Kidney glomerular epithelial cell (primary cell): Measurements from ENCODE around the gene LAMTOR5.
"Not testable (repeated sequence)": the region's sequence is repeated elsewhere in the genome, so short reads cannot be mapped to it uniquely, and the experiment has no call there.

ENCODE experiments used
- DNase-seq: peaks from one replicate; lab custom pipeline; 2025; lab: John Stamatoyannopoulos, UW

LAMTOR5 gene

DNA sequence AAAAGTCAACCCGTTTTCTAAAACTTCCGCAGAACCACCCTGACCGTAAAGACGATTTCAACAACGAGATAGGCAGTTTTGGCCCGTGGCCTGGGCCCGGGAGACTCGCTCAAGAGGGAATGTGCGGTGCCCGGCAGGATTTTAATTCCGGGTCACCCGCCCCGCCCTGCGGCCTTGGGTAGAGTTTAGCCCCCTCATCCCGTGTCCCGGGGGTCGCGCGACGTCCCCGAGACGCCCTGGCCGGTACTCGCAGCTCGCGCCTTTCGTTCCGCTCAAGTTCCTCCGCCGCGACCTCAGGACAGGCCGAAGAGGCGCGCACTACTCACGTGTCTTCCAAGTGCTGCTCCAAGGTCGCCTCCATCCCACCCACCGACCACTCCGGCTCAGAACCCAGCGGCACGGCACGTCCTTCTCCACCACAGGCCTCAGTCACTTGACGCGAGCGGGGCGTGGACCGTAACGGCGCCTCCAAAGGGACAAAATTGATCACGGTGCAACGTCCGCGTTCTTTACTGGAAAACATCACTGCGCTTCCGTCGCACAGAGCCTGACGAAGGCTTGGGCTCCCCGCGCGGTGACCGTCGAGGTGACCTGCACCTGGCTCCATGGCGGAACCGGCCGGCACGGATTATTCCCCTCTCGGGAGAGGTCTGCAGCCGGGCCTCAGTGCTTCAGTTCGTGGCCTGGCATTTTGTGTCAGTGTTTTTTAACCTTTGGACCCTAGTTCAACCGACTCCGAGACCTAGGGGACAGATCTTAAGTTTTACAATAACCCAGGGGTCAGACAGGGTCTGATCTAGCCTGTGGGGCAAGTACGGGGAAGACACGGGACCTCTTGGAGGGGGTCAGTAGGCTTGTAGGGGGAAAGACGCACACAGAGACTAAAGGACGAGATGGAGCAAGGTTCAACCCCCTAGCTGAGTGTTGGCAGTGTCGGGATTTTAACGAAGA, at the start of gene LAMTOR5:
Gene LAMTOR5 (minus strand): TSS at position 435 of the 951 bp plus-strand sequence. CDS start 74 bp downstream, at position 361.
- DNase-seq: peak; percentile 64

DNA sequence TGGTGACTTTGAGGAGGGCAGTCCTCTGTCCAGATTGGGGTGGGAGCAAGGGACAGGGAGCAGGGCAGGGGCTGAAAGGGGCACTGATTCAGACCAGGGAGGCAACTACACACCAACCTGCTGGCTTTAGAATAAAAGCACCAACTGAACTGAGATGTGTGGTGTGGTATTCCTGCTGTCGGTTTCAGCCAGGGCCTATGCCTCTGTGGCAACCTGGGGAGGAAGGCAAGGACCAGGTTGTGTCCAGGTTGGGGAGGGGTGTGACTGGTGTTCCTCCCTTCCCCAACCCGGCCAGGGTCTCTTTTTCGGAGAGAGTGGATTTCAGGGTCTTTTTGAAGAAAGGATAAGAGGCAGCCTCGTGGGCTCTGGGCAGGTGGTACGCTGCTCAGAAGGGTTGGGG, 49.7 kb upstream of the LAMTOR5 start:
- no peak for DNase-seq

GRCh38 chr1:110455151-110455550, 47.7 kb upstream of the LAMTOR5 start:
- DNase-seq: no peak

GRCh38 chr1:110454328-110454727, 46.8 kb upstream of the LAMTOR5 start:
- DNase-seq: no peak

DNA sequence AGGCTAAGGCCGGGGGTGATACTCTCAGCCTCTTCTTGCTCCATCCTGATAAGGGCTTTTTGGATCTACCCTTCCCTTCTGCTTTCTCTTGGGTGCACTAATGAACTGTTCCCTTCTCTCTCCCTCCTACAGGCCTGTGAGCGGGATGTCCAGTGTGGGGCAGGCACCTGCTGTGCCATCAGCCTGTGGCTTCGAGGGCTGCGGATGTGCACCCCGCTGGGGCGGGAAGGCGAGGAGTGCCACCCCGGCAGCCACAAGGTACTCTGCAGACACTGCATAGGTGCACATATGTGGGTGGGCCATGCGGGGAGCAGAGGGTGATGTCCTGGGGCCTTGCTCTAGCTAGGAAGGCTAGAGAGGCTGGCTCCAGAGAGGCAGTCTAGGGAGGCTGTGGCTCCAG, 46.3 kb upstream of the LAMTOR5 start:
- DNase-seq: no peak

DNA sequence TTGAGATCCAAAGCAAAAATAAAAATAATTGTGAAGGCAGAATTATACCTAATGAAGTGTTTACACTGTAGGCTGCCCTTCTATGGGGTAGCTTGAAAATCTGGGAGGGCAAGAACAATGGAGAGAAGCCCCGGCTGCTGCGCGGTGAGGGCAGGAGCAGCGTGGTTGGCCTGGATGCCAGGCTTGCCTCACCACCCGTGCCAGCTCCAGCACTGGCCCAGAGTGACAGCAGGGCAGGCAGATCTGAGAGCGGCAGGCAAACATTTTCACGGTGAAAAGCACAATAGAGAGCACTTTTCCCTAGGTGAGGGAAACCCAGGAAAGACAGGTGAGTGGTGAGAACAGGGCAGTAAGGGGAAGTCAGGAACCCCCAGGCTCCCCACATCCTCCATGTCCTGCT, 44.8 kb upstream of the LAMTOR5 start:
- DNase-seq: no peak

- DNase-seq: no peak
Observed at GRCh38 chr1:110450929-110451328, 43.4 kb upstream of the LAMTOR5 start, which contains the start of gene PROK1. Gene PROK1, plus strand, starts transcription at chr1:110451149. Its CDS starts 68 bp downstream, at chr1:110451217.

DNA sequence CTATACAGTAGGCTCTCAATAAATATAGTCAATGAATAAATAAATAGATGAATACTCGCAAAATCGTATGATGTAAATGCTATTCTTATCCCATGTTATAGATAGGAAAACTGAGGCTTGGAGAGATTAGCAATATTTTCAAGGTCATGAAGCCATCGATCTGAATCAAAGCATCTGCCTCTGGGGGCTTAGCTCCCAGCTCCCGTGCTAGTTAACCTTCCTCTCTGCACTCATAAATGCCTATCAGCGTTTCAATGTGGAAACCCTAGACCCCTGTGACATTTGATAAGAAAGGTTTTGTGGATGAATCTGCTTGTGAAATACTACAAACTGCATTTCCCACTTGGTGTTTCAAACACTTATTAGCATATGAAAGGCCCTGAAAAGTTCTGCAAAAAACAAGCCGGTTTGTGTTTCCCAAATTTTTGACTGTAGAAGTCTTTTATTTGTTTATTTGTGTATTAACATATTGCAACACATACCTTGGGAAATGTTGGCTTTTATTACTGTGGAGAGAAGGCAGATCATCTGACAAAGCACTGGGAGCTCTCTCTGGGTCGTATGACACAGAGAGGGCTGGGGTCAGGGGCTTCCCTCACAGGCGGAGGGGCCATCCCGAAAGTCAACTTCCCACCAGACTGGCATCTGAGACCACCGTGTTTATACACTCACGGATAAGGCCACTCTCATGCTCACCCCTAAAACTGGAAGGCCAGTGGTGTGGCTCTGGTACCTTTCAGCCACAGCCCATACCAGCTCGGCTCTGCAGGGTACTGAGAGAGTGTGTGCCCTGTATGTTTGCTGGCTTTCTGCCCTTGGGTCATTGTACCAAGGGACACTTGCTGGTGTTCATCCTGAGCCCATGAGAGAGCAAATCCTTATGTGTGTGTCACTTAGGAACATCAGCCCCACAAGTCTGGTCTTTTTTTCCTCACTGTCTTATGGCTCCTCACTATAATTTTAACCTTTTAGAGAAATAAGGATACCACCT, 42.5 kb upstream of the LAMTOR5 start:
- DNase-seq: no peak

GRCh38 chr1:110444561-110444960, 37.1 kb upstream of the LAMTOR5 start:
- DNase-seq: no peak

GRCh38 chr1:110443451-110443850, 36.0 kb upstream of the LAMTOR5 start:
- DNase-seq: no peak

DNA sequence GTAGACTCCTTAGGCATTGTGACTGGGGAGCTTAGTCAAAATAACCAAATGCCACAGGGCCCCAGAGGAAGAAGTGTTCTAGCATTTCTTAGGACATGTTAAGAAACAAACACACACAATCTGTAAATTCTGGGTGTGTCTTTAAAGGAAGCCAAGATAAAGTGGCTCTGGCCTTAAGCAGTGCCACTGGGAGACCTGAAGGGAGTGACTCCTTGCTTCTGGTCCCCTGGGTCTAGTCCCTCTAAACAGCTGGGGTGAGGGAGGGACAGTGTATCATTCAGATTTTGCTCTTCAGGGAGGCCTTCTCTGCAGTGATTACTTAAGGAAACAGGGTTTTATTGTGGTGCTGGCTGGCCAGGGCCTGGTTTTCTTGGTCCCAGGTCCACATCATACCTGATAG, 34.4 kb upstream of the LAMTOR5 start:
- DNase-seq: no peak

- no peak for DNase-seq
Observed at GRCh38 chr1:110440877-110441276, 33.4 kb upstream of the LAMTOR5 start.

DNA sequence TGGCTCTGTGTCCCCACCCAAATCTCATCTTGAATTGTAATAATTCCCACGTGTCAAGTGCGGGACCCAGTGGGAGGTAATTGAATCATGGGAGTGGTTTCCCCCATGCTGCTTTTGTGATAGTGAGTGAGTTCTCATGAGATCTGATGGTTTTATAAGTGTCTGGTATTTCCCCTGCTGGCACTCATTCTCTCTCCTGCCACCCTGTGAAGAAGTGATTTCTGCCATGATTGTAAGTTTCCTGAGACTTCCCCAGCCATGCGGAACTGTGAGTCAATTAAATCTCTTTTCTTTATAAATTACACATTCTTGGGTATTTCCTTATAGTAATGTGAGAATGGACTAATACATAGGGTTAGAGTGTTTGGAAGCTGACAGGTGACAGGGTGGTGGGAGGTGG, 32.4 kb upstream of the LAMTOR5 start:
- DNase-seq: not testable (repeated sequence)

GRCh38 chr1:110438893-110439292, 31.4 kb upstream of the LAMTOR5 start:
- DNase-seq: no peak

DNA sequence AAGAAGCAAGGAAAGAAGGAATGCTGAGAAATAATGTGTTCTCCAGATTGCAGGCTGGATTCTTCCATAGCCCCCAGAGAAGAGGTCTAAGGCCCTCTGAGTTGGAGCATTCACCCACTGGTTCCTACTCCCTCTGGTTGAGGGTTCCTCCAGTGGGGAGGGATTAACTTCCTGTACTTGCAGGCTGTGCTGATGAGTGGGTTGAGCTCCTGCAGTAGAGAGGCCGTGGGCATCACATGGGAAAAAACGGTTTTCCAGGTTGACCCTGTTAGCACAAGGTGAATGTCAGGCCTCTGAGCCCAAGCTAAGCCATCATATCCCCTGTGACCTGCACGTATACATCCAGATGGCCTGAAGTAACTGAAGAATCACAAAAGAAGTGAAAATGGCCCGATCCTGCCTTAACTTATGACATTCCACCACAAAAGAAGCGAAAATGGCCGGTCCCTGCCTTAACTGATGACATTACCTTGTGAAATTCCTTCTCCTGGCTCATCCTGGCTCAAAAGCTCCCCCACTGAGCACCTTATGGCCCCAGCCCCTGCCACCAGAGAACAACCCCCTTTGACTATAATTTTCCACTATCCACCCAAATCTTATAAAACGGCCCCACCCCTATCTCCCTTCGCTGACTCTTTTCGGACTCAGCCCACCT, 30.3 kb upstream of the LAMTOR5 start:
- DNase-seq: not testable (repeated sequence)

GRCh38 chr1:110436635-110437034, 29.1 kb upstream of the LAMTOR5 start:
- no peak for DNase-seq

DNA sequence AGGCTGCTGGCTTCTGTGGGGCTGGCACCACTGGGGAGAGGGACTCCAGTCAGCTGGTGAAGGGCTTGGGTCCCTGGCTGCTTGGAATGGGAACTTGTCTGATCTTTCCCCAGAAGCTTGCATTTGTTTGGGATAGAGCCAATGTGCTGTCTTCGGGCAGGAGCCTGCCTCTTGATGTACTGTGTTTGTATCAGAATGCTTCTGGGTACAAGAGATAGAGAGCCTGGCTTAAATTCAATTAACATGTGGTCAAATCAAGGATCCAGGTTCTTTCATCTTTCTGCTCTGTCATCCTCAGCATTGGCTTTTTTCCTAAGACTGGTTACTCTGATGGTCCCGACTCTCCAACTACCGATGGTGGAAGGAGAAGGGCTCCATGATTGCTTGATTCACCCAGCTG, 27.5 kb upstream of the LAMTOR5 start:
- no peak for DNase-seq

GRCh38 chr1:110433803-110434202, 26.3 kb upstream of the LAMTOR5 start:
- peak; percentile 7 for DNase-seq

GRCh38 chr1:110433213-110433612, 25.7 kb upstream of the LAMTOR5 start:
- DNase-seq: no peak

GRCh38 chr1:110430901-110431300, 23.4 kb upstream of the LAMTOR5 start:
- DNase-seq: no peak

DNA sequence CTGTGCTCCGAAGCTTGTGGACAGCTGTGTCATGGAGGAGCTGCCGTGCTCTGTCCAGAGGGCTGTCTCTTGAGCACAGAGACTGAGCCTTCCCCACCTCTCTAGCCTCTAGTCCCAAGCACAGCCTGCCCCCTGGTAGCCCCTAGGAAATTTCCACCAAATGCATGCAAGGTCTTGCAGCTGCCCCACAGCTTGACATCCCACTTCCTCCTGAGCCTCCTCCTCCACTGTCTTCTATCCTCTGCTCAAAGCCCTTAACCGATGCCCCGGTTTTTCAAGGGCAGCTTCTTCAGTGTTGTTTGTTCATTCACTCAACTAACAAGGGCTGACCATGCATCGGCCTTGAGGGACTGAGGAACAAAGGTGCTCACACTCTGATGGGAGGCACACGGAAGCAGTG, 22.9 kb upstream of the LAMTOR5 start:
- DNase-seq: no peak

DNA sequence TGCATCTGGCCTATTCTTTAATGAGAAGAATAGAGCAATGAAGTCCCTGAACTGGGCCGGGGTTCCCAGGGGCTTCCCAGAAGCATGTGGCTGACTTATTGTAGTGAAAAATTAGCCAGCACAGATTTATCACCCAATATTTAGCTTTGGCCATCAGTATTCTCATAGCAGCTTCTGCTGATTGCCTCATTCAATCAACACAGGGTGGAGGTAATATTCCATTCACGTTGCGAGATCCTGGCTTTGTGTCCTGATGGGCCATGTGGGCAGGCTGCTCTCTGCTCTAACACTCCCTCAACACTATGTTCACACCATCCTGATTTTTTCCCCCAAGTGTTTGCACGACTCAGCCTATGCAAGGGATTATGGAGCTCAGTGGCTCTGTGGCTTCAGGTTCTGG, 21.5 kb upstream of the LAMTOR5 start:
- no peak for DNase-seq
